Measurements from ENCODE around the gene RGL1.

DNA sequence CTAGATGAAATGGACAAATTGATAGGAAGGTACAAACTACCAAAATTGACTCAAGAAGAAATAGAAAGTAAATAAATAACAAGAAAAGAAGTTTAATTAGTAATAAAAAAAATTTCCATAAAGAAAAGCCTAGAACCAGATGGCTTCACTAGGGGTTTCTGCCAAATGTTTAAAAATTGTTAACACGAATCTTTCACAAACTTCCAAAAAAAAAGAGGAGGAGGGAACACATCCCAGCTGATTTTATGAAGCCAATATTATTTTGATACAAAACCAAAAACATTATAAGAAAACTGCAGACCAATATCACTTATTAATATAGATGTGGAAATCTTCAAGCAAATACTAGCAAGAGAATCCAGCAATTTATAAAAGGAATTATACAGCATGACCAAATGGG, 143.1 kb downstream of the RGL1 start:
- no peak for TF ChIP-seq CTCF (IDR thresholded peaks at IDR 0.05)
- TF ChIP-seq POLR2AphosphoS5 (IDR thresholded peaks at IDR 0.05) = no peak
- TF ChIP-seq POLR2A (IDR thresholded peaks at IDR 0.05; ENCODE audit: low read depth) = no peak
- TF ChIP-seq EP300 (IDR thresholded peaks at IDR 0.05) = no peak

All from esophagus muscularis mucosa (tissue), 4 donors.